HepG2 (cell line): ENCODE data around the gene PRR12. TPM values are rescaled to one million over a fixed set of nuclear protein-coding genes. Genes with fewer than 3 reads are reported as not detected.
A peak's percentile ranks its signal among the peaks of the same experiment; 100 is the strongest.

Source experiments
- ATAC-seq: fragments of 200-7000 bp; cut with Tn5 transposase; 3 replicates; pipeline ENCODE4 v1.9.1; 2020; ENCODE audit warnings: mild to moderate bottlenecking, moderate library complexity
- BruUV-seq: library from RNA; stranded (reverse); fragments of 400-500 nt; replicated peaks from 2 replicates; lab custom pipeline; 2021; lab: Mats Ljungman, UMichigan
- CTCF ChIA-PET: fragments of 300-600 bp; formaldehyde crosslinking; extraction: SDS; loops from one replicate; lab custom pipeline; 2021; ENCODE audit warnings: low total read pairs, inconsistent platforms, low intra/inter-chr PET ratio; lab: Yijun Ruan, JAX
- POLR2A ChIA-PET: fragments of 350-600 bp; sonication (Branson Sonifier 250); formaldehyde crosslinking; loops from one replicate; lab custom pipeline; 2020; ENCODE audit warnings: antibody characterized with exemption, inconsistent platforms; lab: Yijun Ruan, JAX
- DNase-seq: peaks from one replicate; pipeline ENCODE4 v3.0.0-alpha.2; 2015; ENCODE audit warnings: low spot score
- FAIRE-seq: peaks from 3 replicates; lab custom pipeline; 2011; peaks lifted over from hg19 to GRCh38; lab: Jason Lieb, UNC
- H2AFZ ChIP-seq: one replicate; pipeline ENCODE4 v1.6.1; 2011; ENCODE audit warnings: low read length, inconsistent platforms
- H3K27ac ChIP-seq: fragments of 300-600 bp; 3 replicates; pipeline ENCODE4 v1.8.0; 2011; ENCODE audit warnings: mixed run types, mild to moderate bottlenecking, mixed read lengths, low read length, inconsistent platforms; ENCODE audit not compliant: insufficient read depth; ENCODE audit errors: extremely low read length
- H3K27me3 ChIP-seq, 2 experiments: fragments of 200-600 bp in 1 of 2; 2 replicates in 1 of 2; 3 replicates in 1 of 2; pipeline versions ENCODE4 v1.6.0 to v1.8.0; 2011; ENCODE audit warnings: low read length in 2 of 2, mild to moderate bottlenecking in 2 of 2, moderate library complexity in 2 of 2, inconsistent platforms in 1 of 2; ENCODE audit not compliant: insufficient read depth in 2 of 2, control insufficient read depth in 1 of 2
- H3K36me3 ChIP-seq, 2 experiments: fragments of 200-600 bp in 1 of 2; replicated peaks in 1 of 2; 2 replicates in 1 of 2; 3 replicates in 1 of 2; pipeline versions ENCODE4 v1.5.1 to v1.8.0; 2011; ENCODE audit warnings: low read length in 2 of 2, inconsistent platforms in 1 of 2; ENCODE audit not compliant: insufficient read depth in 2 of 2, control insufficient read depth in 1 of 2
- H3K4me1 ChIP-seq: 2 replicates; pipeline ENCODE4 v1.5.1; 2012; ENCODE audit warnings: low read length, inconsistent platforms; ENCODE audit not compliant: insufficient read depth
- H3K4me2 ChIP-seq: 2 replicates; pipeline ENCODE4 v1.6.0; 2011; ENCODE audit warnings: low read depth, low read length, inconsistent platforms
- H3K4me3 ChIP-seq, 3 experiments: fragments of 200-600 bp in 1 of 3; sonication (generic), shearing (Covaris generic) in 1 of 3; replicated peaks in 1 of 3; 2 replicates each; pipeline ENCODE4 v1.5.1; 2011 to 2016; ENCODE audit warnings: low read length in 3 of 3, inconsistent platforms in 2 of 3, low read depth in 2 of 3, mild to moderate bottlenecking in 2 of 3, control low read depth in 1 of 3, mixed read lengths in 1 of 3; ENCODE audit not compliant: insufficient read depth in 1 of 3
- H3K79me2 ChIP-seq: one replicate; pipeline ENCODE4 v1.6.1; 2011; ENCODE audit warnings: low read length, inconsistent platforms; ENCODE audit not compliant: insufficient read depth
- H3K9ac ChIP-seq: 2 replicates; pipeline ENCODE4 v1.6.0; 2011; ENCODE audit warnings: mild to moderate bottlenecking, low read depth, low read length, inconsistent platforms; ENCODE audit not compliant: insufficient read depth
- H3K9me3 ChIP-seq: 2 replicates; pipeline ENCODE4 v1.5.1; 2012; ENCODE audit warnings: mild to moderate bottlenecking, low read length
- H4K20me1 ChIP-seq: 2 replicates; pipeline ENCODE4 v1.6.0; 2011; ENCODE audit warnings: inconsistent platforms, mild to moderate bottlenecking, low read length, moderate library complexity; ENCODE audit not compliant: insufficient read depth
- MAZ ChIP-seq, 2 experiments: sonication (generic) in 1 of 2; formaldehyde crosslinking in 1 of 2; IDR thresholded peaks; 2 replicates each; pipeline versions ENCODE4 v1.5.0 to v1.6.1; 2012 to 2020; ENCODE audit warnings: low read depth in 2 of 2, mild to moderate bottlenecking in 2 of 2, borderline replicate concordance in 1 of 2, improper control_type of control experiment in 1 of 2, low read length in 1 of 2, missing genetic modification reagents in 1 of 2, moderate library complexity in 1 of 2
- NRL ChIP-seq: sonication (generic); formaldehyde crosslinking; IDR thresholded peaks from 2 replicates; pipeline ENCODE4 v1.5.0; 2020; ENCODE audit warnings: missing genetic modification reagents, mild to moderate bottlenecking, moderate library complexity, borderline replicate concordance
- ZNF292 ChIP-seq: sonication (generic); formaldehyde crosslinking; IDR thresholded peaks from 2 replicates; pipeline ENCODE4 v1.8.1; 2022; ENCODE audit warnings: mild to moderate bottlenecking, low read depth, missing genetic modification reagents, borderline replicate concordance
- ZNF510 ChIP-seq: sonication (generic); formaldehyde crosslinking; IDR thresholded peaks from 2 replicates; pipeline ENCODE4 v1.4.0; 2020; ENCODE audit warnings: low read depth, mild to moderate bottlenecking, missing genetic modification reagents
- WGBS: methylation state at CpG from one replicate; pipeline ENCODE4 v1.1.6; 2017; ENCODE audit warnings: low lambda C conversion rate; 5-methylcytosine and 5-hydroxymethylcytosine counted together
- in situ Hi-C: cut with HindIII; loops from 2 replicates; pipeline ENCODE4 v1.10.0; 2017; ENCODE audit warnings: low pct_unique_long_range_greater_than_20kb; ENCODE audit not compliant: extremely low pct_ligation_motif_present
- intact Hi-C: fragments of 100-400 bp; cut with micrococcal nuclease; formaldehyde crosslinking; loops from one replicate; pipeline ENCODE4 v1.10.0; 2022; ENCODE audit not compliant: unreplicated experiment
- polyA plus RNA-seq, 8 experiments: library from polyadenylated mRNA; depleted of rRNA in 3 of 8; stranded (reverse) in 7 of 8; unstranded in 1 of 8; fragments of >200 nt; fragmentation: Illumina TruSeq in 4 of 8; extraction: Trizol in 4 of 8; gene quantifications; 2 replicates each; pipeline versions ENCODE4 v1.2.1 to v1.2.3, GENCODE V29; 2011 to 2016; ENCODE audit warnings: low read depth in 4 of 8, missing spikeins in 1 of 8, mixed read lengths in 1 of 8; ENCODE audit not compliant: insufficient read depth in 1 of 8
- total RNA-seq, 5 experiments: library from RNA; depleted of rRNA; stranded (reverse); fragments of >200 nt; fragmentation: Illumina TruSeq; extraction: Trizol; gene quantifications; 2 replicates each; pipeline ENCODE4 v1.2.3, GENCODE V29; 2016; ENCODE audit warnings: low read depth in 1 of 5
- TF ChIP-seq, protein P1 (sequence below): sonication (generic); formaldehyde crosslinking; IDR thresholded peaks from 2 replicates; pipeline ENCODE4 v1.5.0; 2020; ENCODE audit warnings: mild to moderate bottlenecking, missing genetic modification reagents

Gene PRR12
- total and polyA plus RNA-seq, 2 of the 13 experiments (the other 11 are each of a cell fraction or from before 2014, with no cell fraction given): 0.62 to 1.5 TPM

DNA sequence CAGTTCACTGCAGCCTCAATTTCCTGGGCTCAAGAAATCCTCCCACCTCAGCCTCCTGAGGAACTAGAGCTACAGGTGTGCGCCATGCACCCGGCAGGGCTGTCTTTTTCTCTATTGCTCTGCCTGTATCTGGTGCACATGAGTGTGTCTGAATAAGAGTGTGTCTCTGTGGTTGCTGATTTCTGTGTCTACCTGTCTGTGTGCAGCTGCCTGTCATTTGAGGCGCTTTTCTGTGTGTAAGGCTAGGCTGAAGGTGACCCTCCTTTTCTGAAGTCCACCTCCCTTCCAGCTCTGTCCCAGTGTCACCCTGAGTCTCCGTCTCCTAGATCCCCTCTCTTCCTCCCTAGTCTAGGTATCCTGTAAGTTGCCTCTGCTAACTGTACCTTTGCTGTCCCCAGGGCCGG lies 1.5 kb upstream of the PRR12 start:
- intact Hi-C loops: no loop called here
- Histone ChIP-seq H3K9ac (0 out of 2 replicates have a peak overlapping the region, but pooled peaks have one; percentile 49), H3K4me1 (peaks cover 34% of the 10 kb centered on the region), H2AFZ (peak overlapping the region; percentile 80), H3K36me3 (peaks cover 0 to 10% of the 10 kb centered on the region in 2 experiments; a peak in 3 of 5 replicates), H3K27me3 (no peaks in the 10 kb centered on the region; a peak in 1 of 5 replicates), H4K20me1 (0 out of 2 replicates have a peak, but pooled peaks cover 5% of the 10 kb centered on the region), H3K27ac (peak overlapping the region; percentile 49), H3K79me2 (peaks cover 15% of the 10 kb centered on the region), H3K9me3 (no peaks in the 10 kb centered on the region), H3K4me2 (peak overlapping the region; percentile 87), H3K4me3 (peak overlapping the region in 1 of 3 experiments; percentile 62; a peak in 2 of 6 replicates)
- WGBS: 8% methylated on average over 5 of the region's 5 CpGs
- ATAC-seq: no peak; the same call in none of the 3 replicates
- ChIA-PET POLR2A (interaction anchor here (1.0 to 4.2 kb wide), 9 partner anchors 9 to 101 kb away, joined by 4 to 58 read pairs (median 5); partner anchors contain the start of genes FCGRT, NOSIP, PRMT1 and PRRG2), CTCF (no interaction called here)
- no peak for FAIRE-seq
- TF ChIP-seq, protein P1, sequence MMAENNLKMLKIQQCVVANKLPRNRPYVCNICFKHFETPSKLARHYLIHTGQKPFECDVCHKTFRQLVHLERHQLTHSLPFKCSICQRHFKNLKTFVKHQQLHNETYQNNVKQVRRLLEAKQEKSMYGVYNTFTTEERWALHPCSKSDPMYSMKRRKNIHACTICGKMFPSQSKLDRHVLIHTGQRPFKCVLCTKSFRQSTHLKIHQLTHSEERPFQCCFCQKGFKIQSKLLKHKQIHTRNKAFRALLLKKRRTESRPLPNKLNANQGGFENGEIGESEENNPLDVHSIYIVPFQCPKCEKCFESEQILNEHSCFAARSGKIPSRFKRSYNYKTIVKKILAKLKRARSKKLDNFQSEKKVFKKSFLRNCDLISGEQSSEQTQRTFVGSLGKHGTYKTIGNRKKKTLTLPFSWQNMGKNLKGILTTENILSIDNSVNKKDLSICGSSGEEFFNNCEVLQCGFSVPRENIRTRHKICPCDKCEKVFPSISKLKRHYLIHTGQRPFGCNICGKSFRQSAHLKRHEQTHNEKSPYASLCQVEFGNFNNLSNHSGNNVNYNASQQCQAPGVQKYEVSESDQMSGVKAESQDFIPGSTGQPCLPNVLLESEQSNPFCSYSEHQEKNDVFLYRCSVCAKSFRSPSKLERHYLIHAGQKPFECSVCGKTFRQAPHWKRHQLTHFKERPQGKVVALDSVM (CRISPR knock-in tag): peak; percentile 84
- TF ChIP-seq MAZ (IDR thresholded peaks at IDR 0.05; ENCODE audit: borderline replicate concordance, low read depth, low read length): no peak
- TF ChIP-seq MAZ (CRISPR knock-in tag; IDR thresholded peaks at IDR 0.05; ENCODE audit: low read depth): peak; percentile 7; the same call in 1 of the 2 replicates
- TF ChIP-seq ZNF510 (CRISPR knock-in tag): 0 out of 2 replicates have a peak, but pooled peaks have one; percentile 1
- TF ChIP-seq ZNF292: 0 out of 2 replicates have a peak, but pooled peaks have one; percentile 23
- no peak for TF ChIP-seq NRL
- BruUV-seq: no TSS peak
- in situ Hi-C loops: no loop called here
- DNase-seq: no peak
